Measurements from ENCODE around the gene FLT3LG.

DNA sequence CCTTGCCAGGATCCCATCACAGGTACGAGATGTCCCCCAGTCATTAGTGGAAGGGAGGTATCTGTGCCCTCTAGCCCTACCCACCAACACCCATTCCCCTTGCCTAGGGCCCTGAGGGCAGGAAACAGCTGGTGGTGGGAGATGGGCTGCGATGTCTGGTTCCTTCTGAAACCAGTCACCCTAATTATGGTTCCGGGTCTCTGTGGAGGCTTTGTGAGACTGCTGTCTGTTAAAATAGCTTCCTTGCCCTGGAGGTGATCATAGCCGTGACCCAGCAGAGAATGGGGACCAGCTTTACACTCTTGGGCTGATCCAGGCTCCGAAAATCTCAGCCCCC lies 15.5 kb upstream of the FLT3LG start:
- TF ChIP-seq, protein P1, sequence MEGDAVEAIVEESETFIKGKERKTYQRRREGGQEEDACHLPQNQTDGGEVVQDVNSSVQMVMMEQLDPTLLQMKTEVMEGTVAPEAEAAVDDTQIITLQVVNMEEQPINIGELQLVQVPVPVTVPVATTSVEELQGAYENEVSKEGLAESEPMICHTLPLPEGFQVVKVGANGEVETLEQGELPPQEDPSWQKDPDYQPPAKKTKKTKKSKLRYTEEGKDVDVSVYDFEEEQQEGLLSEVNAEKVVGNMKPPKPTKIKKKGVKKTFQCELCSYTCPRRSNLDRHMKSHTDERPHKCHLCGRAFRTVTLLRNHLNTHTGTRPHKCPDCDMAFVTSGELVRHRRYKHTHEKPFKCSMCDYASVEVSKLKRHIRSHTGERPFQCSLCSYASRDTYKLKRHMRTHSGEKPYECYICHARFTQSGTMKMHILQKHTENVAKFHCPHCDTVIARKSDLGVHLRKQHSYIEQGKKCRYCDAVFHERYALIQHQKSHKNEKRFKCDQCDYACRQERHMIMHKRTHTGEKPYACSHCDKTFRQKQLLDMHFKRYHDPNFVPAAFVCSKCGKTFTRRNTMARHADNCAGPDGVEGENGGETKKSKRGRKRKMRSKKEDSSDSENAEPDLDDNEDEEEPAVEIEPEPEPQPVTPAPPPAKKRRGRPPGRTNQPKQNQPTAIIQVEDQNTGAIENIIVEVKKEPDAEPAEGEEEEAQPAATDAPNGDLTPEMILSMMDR (IDR thresholded peaks at IDR 0.05), result no peak
- TF ChIP-seq EP300 (IDR thresholded peaks at IDR 0.05; ENCODE audit: low read depth), result no peak

All from transverse colon (tissue), 3 donors.